SJSA1 (cell line): ENCODE results near the gene IL36B. TPM values are rescaled to one million over a fixed set of nuclear protein-coding genes. Genes with fewer than 3 reads are reported as not detected.

Source experiments
- DNase-seq, 2 experiments: peaks; one replicate each; pipeline ENCODE4 v3.0.0-alpha.2; 2015 to 2020; ENCODE audit warnings: low spot score in 2 of 2, low read depth in 1 of 2
- H3K27ac ChIP-seq: fragments of 250-450 bp; sonication (Bioruptor Pico); 2 replicates; pipeline ENCODE4 v1.5.1; 2020; ENCODE audit warnings: mild to moderate bottlenecking, moderate library complexity
- H3K27me3 ChIP-seq: fragments of 250-450 bp; sonication (Bioruptor Pico); replicated peaks from 2 replicates; pipeline ENCODE4 v1.5.1; 2020; ENCODE audit warnings: mild to moderate bottlenecking, moderate library complexity
- H3K36me3 ChIP-seq: fragments of 250-450 bp; sonication (Bioruptor Pico); 2 replicates; pipeline ENCODE4 v1.5.1; 2020; ENCODE audit warnings: mild to moderate bottlenecking
- H3K4me1 ChIP-seq: fragments of 250-450 bp; sonication (Bioruptor Pico); replicated peaks from 2 replicates; pipeline ENCODE4 v1.6.1; 2021; ENCODE audit warnings: mild to moderate bottlenecking
- H3K4me3 ChIP-seq: fragments of 250-450 bp; sonication (Bioruptor Pico); 2 replicates; pipeline ENCODE4 v1.5.1; 2020; ENCODE audit warnings: mild to moderate bottlenecking
- H3K9me3 ChIP-seq: fragments of 250-450 bp; sonication (Bioruptor Pico); replicated peaks from 2 replicates; pipeline ENCODE4 v1.5.1; 2020; ENCODE audit warnings: mild to moderate bottlenecking
- total RNA-seq: library from RNA; depleted of rRNA; stranded (reverse); fragments of >200 nt; shearing (Covaris generic); gene quantifications from 2 replicates; pipeline ENCODE4 v1.2.3, GENCODE V29; 2014

The IL36B gene
- total RNA-seq, 1 experiment from 2014 or later, result not detected

- H3K9me3 ChIP-seq, result no peaks in the 10 kb centered on the region
- H3K27ac ChIP-seq, result no peak overlapping the region
- no peaks in the 10 kb centered on the region; the same call in 1 of the 2 replicates for H3K4me1 ChIP-seq
- no peak overlapping the region for H3K4me3 ChIP-seq
- H3K27me3 ChIP-seq, result 0 out of 2 replicates have a peak, but pooled peaks cover under 1% of the 10 kb centered on the region
- no peaks in the 10 kb centered on the region for H3K36me3 ChIP-seq
- DNase-seq, result peak in 1 of 2 experiments; percentile 15
Measured at GRCh38 chr2:113069676-113070605, 17.3 kb upstream of the IL36B start.

- Histone ChIP-seq H3K27me3 (no peaks in the 10 kb centered on the region; the same call in 1 of the 2 replicates), H3K4me1 (no peaks in the 10 kb centered on the region; the same call in 1 of the 2 replicates)
- DNase-seq, result no peak
Measured at GRCh38 chr2:113068706-113069485, 16.2 kb upstream of the IL36B start.

GRCh38 chr2:113068249-113068648 lies 15.6 kb upstream of the IL36B start:
- Histone ChIP-seq H3K27me3 (peaks cover 3% of the 10 kb centered on the region), H3K36me3 (no peaks in the 10 kb centered on the region), H3K9me3 (no peaks in the 10 kb centered on the region), H3K27ac (no peak overlapping the region), H3K4me1 (no peaks in the 10 kb centered on the region; the same call in 1 of the 2 replicates), H3K4me3 (no peak overlapping the region)
- no peak for DNase-seq

More at GRCh38 chr2:113068706-113069485, 16.2 kb upstream of the IL36B start:
- no peaks in the 10 kb centered on the region for H3K9me3 ChIP-seq
- H3K4me3 ChIP-seq, result no peak overlapping the region
- H3K27ac ChIP-seq, result no peak overlapping the region
- no peaks in the 10 kb centered on the region for H3K36me3 ChIP-seq

- H3K4me3 ChIP-seq, result no peak within 1 kb of the TSS
- H3K4me1 ChIP-seq, result no peaks in the 10 kb centered on the region; the same call in 1 of the 2 replicates
- H3K9me3 ChIP-seq, result no peaks in the 10 kb centered on the region
- peak in 1 of 2 experiments; percentile 4 for DNase-seq
- peaks cover 3% of the 10 kb centered on the region for H3K27me3 ChIP-seq
- H3K36me3 ChIP-seq, result no peaks in the 10 kb centered on the region
- no peak within 1 kb of the TSS for H3K27ac ChIP-seq
Measured at GRCh38 chr2:113067681-113068080, 15.0 kb upstream of the IL36B start, which contains the start of gene IL1F10. Gene IL1F10 (plus strand): TSS chr2:113067970. CDS start chr2:113072739, 4,769 bp downstream.

- H3K9me3 ChIP-seq, result no peaks in the 10 kb centered on the region
- no peaks in the 10 kb centered on the region for H3K36me3 ChIP-seq
- no peak overlapping the region for H3K4me3 ChIP-seq
- peaks cover 3% of the 10 kb centered on the region for H3K27me3 ChIP-seq
- H3K27ac ChIP-seq, result no peak overlapping the region
- no peaks in the 10 kb centered on the region; the same call in 1 of the 2 replicates for H3K4me1 ChIP-seq
- peak in 1 of 2 experiments; percentile 16 for DNase-seq
Measured at GRCh38 chr2:113064898-113065297, 12.2 kb upstream of the IL36B start.

GRCh38 chr2:113064281-113064680 lies 11.6 kb upstream of the IL36B start:
- H3K27ac ChIP-seq, result no peak overlapping the region
- peaks cover 3% of the 10 kb centered on the region for H3K27me3 ChIP-seq
- peak in 1 of 2 experiments; percentile 8 for DNase-seq
- H3K9me3 ChIP-seq, result no peaks in the 10 kb centered on the region
- H3K4me1 ChIP-seq, result no peaks in the 10 kb centered on the region; the same call in 1 of the 2 replicates
- no peak overlapping the region for H3K4me3 ChIP-seq
- no peaks in the 10 kb centered on the region for H3K36me3 ChIP-seq

GRCh38 chr2:113061896-113062770 lies 9.5 kb upstream of the IL36B start:
- Histone ChIP-seq H3K4me1 (no peaks in the 10 kb centered on the region), H3K9me3 (no peaks in the 10 kb centered on the region), H3K4me3 (no peak overlapping the region), H3K36me3 (no peaks in the 10 kb centered on the region), H3K27ac (no peak overlapping the region), H3K27me3 (peaks cover 3% of the 10 kb centered on the region)
- peak in 1 of 2 experiments; percentile 35 for DNase-seq

- Histone ChIP-seq H3K27me3 (peaks cover 3% of the 10 kb centered on the region), H3K36me3 (no peaks in the 10 kb centered on the region), H3K4me3 (no peak overlapping the region), H3K27ac (no peak overlapping the region), H3K4me1 (no peaks in the 10 kb centered on the region), H3K9me3 (no peaks in the 10 kb centered on the region)
- DNase-seq, result peak in 1 of 2 experiments; percentile 15
Measured at GRCh38 chr2:113061241-113061640, 8.6 kb upstream of the IL36B start.

- Histone ChIP-seq H3K27me3 (peaks cover 3% of the 10 kb centered on the region), H3K4me3 (no peak overlapping the region), H3K9me3 (no peaks in the 10 kb centered on the region), H3K27ac (no peak overlapping the region), H3K36me3 (no peaks in the 10 kb centered on the region), H3K4me1 (no peaks in the 10 kb centered on the region)
- no peak for DNase-seq
Measured at GRCh38 chr2:113060796-113061195, 8.1 kb upstream of the IL36B start.

GRCh38 chr2:113060396-113060795 lies 7.7 kb upstream of the IL36B start:
- H3K4me1 ChIP-seq, result no peaks in the 10 kb centered on the region
- H3K27me3 ChIP-seq, result peaks cover 3% of the 10 kb centered on the region
- no peaks in the 10 kb centered on the region for H3K36me3 ChIP-seq
- DNase-seq, result peak in 1 of 2 experiments; percentile 25
- no peaks in the 10 kb centered on the region for H3K9me3 ChIP-seq
- no peak overlapping the region for H3K4me3 ChIP-seq
- H3K27ac ChIP-seq, result no peak overlapping the region

- no peaks in the 10 kb centered on the region for H3K4me1 ChIP-seq
- H3K27me3 ChIP-seq, result peaks cover 3% of the 10 kb centered on the region
- no peak within 1 kb of the TSS for H3K27ac ChIP-seq
- H3K9me3 ChIP-seq, result no peaks in the 10 kb centered on the region
- no peaks in the 10 kb centered on the region for H3K36me3 ChIP-seq
- H3K4me3 ChIP-seq, result no peak within 1 kb of the TSS
- DNase-seq, result peak in 1 of 2 experiments; percentile 23
Measured at GRCh38 chr2:113058998-113059960, 6.6 kb upstream of the IL36B start, which contains the start of gene IL36RN. Gene IL36RN (plus strand): TSS chr2:113059198. CDS start chr2:113059439, 241 bp downstream.

- Histone ChIP-seq H3K36me3 (no peaks in the 10 kb centered on the region), H3K4me3 (no peak overlapping the region), H3K27ac (no peak overlapping the region), H3K4me1 (no peaks in the 10 kb centered on the region), H3K9me3 (no peaks in the 10 kb centered on the region), H3K27me3 (peaks cover 2% of the 10 kb centered on the region)
- DNase-seq, result peak in 1 of 2 experiments; percentile 8
Measured at GRCh38 chr2:113058411-113058994, 5.8 kb upstream of the IL36B start.
